Osteocyte (in vitro differentiated cells): ENCODE measurements around the gene CFAP97D2. TPM values are rescaled to one million over a fixed set of nuclear protein-coding genes. Genes with fewer than 3 reads are reported as not detected.

Experiments used
- DNase-seq: peaks from one replicate; pipeline ENCODE4 v3.0.0; 2021; ENCODE audit warnings: mixed read lengths; ENCODE audit not compliant: unreplicated experiment; ENCODE audit errors: extremely low spot score
- H3K27ac Mint-ChIP-seq: one replicate; pipeline ENCODE4 v1.8.0; 2021; ENCODE audit warnings: mild to moderate bottlenecking, mixed read lengths; ENCODE audit not compliant: unreplicated experiment
- H3K27me3 Mint-ChIP-seq: one replicate; pipeline ENCODE4 v1.8.0; 2021; ENCODE audit warnings: mixed read lengths; ENCODE audit not compliant: unreplicated experiment
- H3K36me3 Mint-ChIP-seq: one replicate; pipeline ENCODE4 v1.8.0; 2021; ENCODE audit warnings: mixed read lengths; ENCODE audit not compliant: unreplicated experiment
- H3K4me1 Mint-ChIP-seq: one replicate; pipeline ENCODE4 v1.8.0; 2021; ENCODE audit warnings: mixed read lengths; ENCODE audit not compliant: unreplicated experiment
- H3K4me3 Mint-ChIP-seq: one replicate; pipeline ENCODE4 v1.8.0; 2021; ENCODE audit warnings: mild to moderate bottlenecking, moderate library complexity, mixed read lengths; ENCODE audit not compliant: unreplicated experiment
- H3K9me3 Mint-ChIP-seq: one replicate; pipeline ENCODE4 v1.8.0; 2021; ENCODE audit warnings: mixed read lengths; ENCODE audit not compliant: unreplicated experiment
- total RNA-seq: library from RNA; stranded (reverse); gene quantifications from 2 replicates; pipeline ENCODE4 v1.2.1, GENCODE V29; 2021
- TF ChIP-seq, protein P1 (sequence below): fragments of 200-600 bp; sonication (generic); IDR thresholded peaks from 2 replicates; pipeline ENCODE4 v1.5.0; 2021; ENCODE audit warnings: antibody characterized with exemption, mild to moderate bottlenecking, moderate library complexity

The CFAP97D2 gene
- total RNA-seq, 1 donor from 2014 or later = not detected

DNA sequence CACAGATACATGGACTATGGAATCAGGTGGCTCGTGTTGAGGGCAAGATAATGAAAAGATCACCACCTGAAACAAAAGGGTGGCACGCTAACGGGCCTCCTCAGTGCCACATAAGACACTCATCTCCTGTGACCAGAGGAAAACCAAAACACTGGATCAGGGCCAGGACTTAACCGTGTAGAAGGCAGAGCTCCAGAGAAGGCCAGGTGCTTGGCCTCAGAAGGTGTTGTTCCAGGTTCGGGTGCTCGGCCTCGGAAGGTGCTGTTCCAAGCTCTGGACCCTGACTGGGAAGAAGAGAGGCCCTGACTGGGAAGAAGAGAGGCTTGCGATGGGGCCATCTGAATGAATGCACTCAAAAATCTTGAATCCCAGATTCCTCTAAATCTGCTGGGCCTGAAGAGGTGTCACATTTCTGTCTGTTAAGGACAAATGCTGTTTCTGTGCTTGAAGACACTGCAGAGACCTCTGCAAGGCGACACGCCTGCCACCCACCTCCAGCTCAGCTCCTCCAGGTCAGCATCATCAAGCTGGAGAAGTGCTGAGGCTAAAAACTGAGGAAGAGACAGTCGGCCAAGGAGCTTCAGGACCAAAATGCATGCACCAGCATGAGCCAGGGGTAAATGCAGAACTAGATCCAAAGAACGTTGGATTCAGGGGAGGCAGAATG lies 44.0 kb upstream of the CFAP97D2 start:
- no peak overlapping the region for H3K27ac Mint-ChIP-seq

GRCh38 chr13:114135731-114136171 lies 43.3 kb upstream of the CFAP97D2 start:
- peaks cover 2% of the 10 kb centered on the region for H3K27me3 Mint-ChIP-seq
- TF ChIP-seq, protein P1, sequence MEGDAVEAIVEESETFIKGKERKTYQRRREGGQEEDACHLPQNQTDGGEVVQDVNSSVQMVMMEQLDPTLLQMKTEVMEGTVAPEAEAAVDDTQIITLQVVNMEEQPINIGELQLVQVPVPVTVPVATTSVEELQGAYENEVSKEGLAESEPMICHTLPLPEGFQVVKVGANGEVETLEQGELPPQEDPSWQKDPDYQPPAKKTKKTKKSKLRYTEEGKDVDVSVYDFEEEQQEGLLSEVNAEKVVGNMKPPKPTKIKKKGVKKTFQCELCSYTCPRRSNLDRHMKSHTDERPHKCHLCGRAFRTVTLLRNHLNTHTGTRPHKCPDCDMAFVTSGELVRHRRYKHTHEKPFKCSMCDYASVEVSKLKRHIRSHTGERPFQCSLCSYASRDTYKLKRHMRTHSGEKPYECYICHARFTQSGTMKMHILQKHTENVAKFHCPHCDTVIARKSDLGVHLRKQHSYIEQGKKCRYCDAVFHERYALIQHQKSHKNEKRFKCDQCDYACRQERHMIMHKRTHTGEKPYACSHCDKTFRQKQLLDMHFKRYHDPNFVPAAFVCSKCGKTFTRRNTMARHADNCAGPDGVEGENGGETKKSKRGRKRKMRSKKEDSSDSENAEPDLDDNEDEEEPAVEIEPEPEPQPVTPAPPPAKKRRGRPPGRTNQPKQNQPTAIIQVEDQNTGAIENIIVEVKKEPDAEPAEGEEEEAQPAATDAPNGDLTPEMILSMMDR = no peak
- no peak overlapping the region for H3K27ac Mint-ChIP-seq
- no peak overlapping the region for H3K4me3 Mint-ChIP-seq
- H3K36me3 Mint-ChIP-seq = no peaks in the 10 kb centered on the region
- peaks cover 10% of the 10 kb centered on the region for H3K4me1 Mint-ChIP-seq
- DNase-seq = no peak
- no peaks in the 10 kb centered on the region for H3K9me3 Mint-ChIP-seq

More for the DNA sequence above, 44.0 kb upstream of the CFAP97D2 start:
- H3K9me3 Mint-ChIP-seq = no peaks in the 10 kb centered on the region
- H3K27me3 Mint-ChIP-seq = no peaks in the 10 kb centered on the region
- H3K4me3 Mint-ChIP-seq = no peak overlapping the region
- TF ChIP-seq, protein P1 = no peak
- H3K4me1 Mint-ChIP-seq = peaks cover 13% of the 10 kb centered on the region
- H3K36me3 Mint-ChIP-seq = no peaks in the 10 kb centered on the region
- DNase-seq = no peak

DNA sequence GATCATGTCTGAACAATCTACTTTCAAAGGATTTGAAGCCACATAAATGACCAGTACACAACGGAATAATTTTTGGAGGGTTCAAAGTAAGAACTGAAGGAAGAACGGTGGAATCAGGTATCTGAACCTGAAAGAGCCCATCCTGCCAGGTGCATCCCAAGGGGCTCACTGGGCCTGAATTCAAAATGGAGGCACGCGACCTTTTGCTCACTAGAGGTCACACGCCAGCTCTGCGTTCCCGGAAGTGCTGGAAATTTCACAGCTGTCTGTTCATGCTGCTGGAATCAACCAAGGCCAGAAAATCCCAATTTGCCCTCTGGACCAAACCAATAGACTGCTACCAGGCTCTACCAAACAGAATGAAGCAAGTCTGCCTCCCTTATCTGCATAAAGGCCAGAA lies 42.5 kb upstream of the CFAP97D2 start:
- DNase-seq = no peak
- Mint-ChIP-seq H3K27me3 (peaks cover 2% of the 10 kb centered on the region), H3K4me3 (no peak overlapping the region), H3K36me3 (no peaks in the 10 kb centered on the region), H3K4me1 (peaks cover 6% of the 10 kb centered on the region), H3K27ac (no peak overlapping the region), H3K9me3 (no peaks in the 10 kb centered on the region)
- TF ChIP-seq, protein P1 = no peak

DNA sequence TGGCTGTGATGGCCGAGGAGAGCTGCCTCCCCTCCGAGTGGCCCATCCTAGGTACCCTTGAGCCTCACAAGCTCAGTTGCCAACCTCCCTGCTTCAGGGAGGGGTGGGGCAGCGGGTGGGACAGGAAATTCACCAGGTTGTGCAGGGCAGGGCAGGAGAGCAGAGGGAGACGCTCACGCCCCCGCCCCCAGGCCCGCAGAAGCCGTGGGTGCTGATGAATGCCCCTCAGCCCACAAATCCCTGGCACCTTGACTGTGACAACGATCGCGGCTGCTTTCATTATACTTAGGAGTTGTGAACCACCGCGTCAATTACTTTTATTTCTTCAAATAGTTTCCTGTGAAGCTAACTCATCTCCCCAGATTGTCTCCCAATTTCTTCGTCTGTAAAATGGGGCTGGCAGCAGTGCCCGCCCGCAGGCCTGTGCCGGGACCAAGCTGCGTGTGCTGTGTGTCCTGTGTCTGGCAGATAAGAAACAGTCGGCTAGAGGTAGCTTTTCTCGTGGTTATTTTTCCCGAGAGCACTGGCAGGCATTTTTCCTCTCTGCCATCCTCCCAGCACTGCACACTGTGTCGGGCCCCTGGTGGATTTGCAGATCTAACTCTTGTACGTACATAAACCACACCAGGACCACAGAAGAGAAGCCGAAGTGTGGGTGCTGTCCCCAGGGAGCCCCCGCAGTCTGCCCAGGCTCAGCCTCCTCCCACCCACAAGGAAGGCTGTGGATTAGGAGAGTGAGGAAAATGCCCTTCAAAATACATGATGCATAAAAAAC lies 38.7 kb upstream of the CFAP97D2 start:
- peaks cover 4% of the 10 kb centered on the region for H3K4me1 Mint-ChIP-seq
- no peak for DNase-seq
- H3K27ac Mint-ChIP-seq = no peak overlapping the region
- no peaks in the 10 kb centered on the region for H3K9me3 Mint-ChIP-seq
- H3K27me3 Mint-ChIP-seq = peaks cover 2% of the 10 kb centered on the region
- TF ChIP-seq, protein P1 = no peak
- H3K36me3 Mint-ChIP-seq = no peaks in the 10 kb centered on the region
- no peak overlapping the region for H3K4me3 Mint-ChIP-seq

DNA sequence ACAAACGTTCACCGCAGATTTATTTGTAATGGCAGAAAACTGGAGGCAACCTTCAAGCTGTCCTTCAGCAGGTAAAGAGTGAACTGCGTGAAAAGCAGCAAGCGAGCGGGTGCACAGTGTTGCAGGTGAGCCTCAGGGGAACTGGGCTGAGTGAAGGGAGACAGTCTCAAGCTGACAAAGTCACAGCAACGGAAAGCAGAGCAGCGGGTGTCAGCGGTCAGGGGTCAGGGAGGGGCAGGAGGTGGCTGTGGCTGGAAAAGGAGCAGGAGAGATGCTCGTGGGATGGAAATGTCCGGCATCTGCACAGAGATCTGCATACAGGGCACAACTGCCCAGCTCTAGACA lies 38.2 kb upstream of the CFAP97D2 start:
- no peak for DNase-seq
- Mint-ChIP-seq H3K9me3 (no peaks in the 10 kb centered on the region), H3K36me3 (no peaks in the 10 kb centered on the region), H3K4me3 (no peak overlapping the region), H3K27ac (no peak overlapping the region), H3K27me3 (peaks cover 2% of the 10 kb centered on the region), H3K4me1 (peaks cover 4% of the 10 kb centered on the region)
- TF ChIP-seq, protein P1 = no peak
